Measurements from ENCODE around the gene ZBTB7A.
A peak's percentile ranks its signal among the peaks of the same experiment; 100 is the strongest.

ZBTB7A gene

GRCh38 chr19:4055209-4055552, 11.5 kb downstream of the ZBTB7A start:
- TF ChIP-seq CTCF (IDR thresholded peaks at IDR 0.05; ENCODE audit: unreplicated experiment in 3 of 3): no peak
- Mint-ChIP-seq H3K27ac (no peak overlapping the region), H3K4me3 (no peak overlapping the region), H3K9me3 (no peaks in the 10 kb centered on the region), H3K27me3 (ENCODE audit: low read depth) (no peaks in the 10 kb centered on the region), H3K4me1 (peaks cover 6% of the 10 kb centered on the region), H3K36me3 (ENCODE audit: low read depth) (peaks cover 33% of the 10 kb centered on the region)

GRCh38 chr19:4054441-4055208, 12.1 kb downstream of the ZBTB7A start:
- H3K9me3 Mint-ChIP-seq: no peaks in the 10 kb centered on the region
- TF ChIP-seq CTCF (IDR thresholded peaks at IDR 0.05; ENCODE audit: unreplicated experiment in 3 of 3): no peak
- H3K27ac Mint-ChIP-seq: no peak overlapping the region
- H3K4me3 Mint-ChIP-seq: no peak overlapping the region
- H3K27me3 Mint-ChIP-seq (ENCODE audit: low read depth): no peaks in the 10 kb centered on the region
- peaks cover 37% of the 10 kb centered on the region for H3K36me3 Mint-ChIP-seq (ENCODE audit: low read depth)
- peaks cover 6% of the 10 kb centered on the region for H3K4me1 Mint-ChIP-seq

GRCh38 chr19:4053423-4054324, 13.0 kb downstream of the ZBTB7A start:
- peaks cover 6% of the 10 kb centered on the region for H3K4me1 Mint-ChIP-seq
- peaks cover 38% of the 10 kb centered on the region for H3K36me3 Mint-ChIP-seq (ENCODE audit: low read depth)
- H3K9me3 Mint-ChIP-seq: no peaks in the 10 kb centered on the region
- H3K27ac Mint-ChIP-seq: peak overlapping the region in 1 of 3 experiments; percentile 41
- H3K4me3 Mint-ChIP-seq: no peak overlapping the region
- H3K27me3 Mint-ChIP-seq (ENCODE audit: low read depth): no peaks in the 10 kb centered on the region
- no peak for TF ChIP-seq CTCF (IDR thresholded peaks at IDR 0.05; ENCODE audit: unreplicated experiment in 3 of 3)

- Mint-ChIP-seq H3K9me3 (no peaks in the 10 kb centered on the region), H3K36me3 (ENCODE audit: low read depth) (peaks cover 38% of the 10 kb centered on the region), H3K4me3 (no peak overlapping the region), H3K4me1 (peaks cover 6% of the 10 kb centered on the region), H3K27me3 (ENCODE audit: low read depth) (no peaks in the 10 kb centered on the region), H3K27ac (peak overlapping the region in 1 of 3 experiments; percentile 41)
- TF ChIP-seq CTCF (IDR thresholded peaks at IDR 0.05; ENCODE audit: unreplicated experiment in 3 of 3): no peak
Observed at GRCh38 chr19:4052993-4053422, 13.7 kb downstream of the ZBTB7A start.

GRCh38 chr19:4052114-4052992, 14.3 kb downstream of the ZBTB7A start:
- H3K4me3 Mint-ChIP-seq: no peak overlapping the region
- H3K4me1 Mint-ChIP-seq: peaks cover 6% of the 10 kb centered on the region
- H3K36me3 Mint-ChIP-seq (ENCODE audit: low read depth): peaks cover 35% of the 10 kb centered on the region
- TF ChIP-seq CTCF (IDR thresholded peaks at IDR 0.05; ENCODE audit: unreplicated experiment in 3 of 3): no peak
- H3K27ac Mint-ChIP-seq: peak overlapping the region in 1 of 3 experiments; percentile 41
- no peaks in the 10 kb centered on the region for H3K9me3 Mint-ChIP-seq
- no peaks in the 10 kb centered on the region for H3K27me3 Mint-ChIP-seq (ENCODE audit: low read depth)

Data from nephron (organoid).